SU-DHL-6 (cell line): ENCODE measurements around the gene SDK1.
"Not testable (repeated sequence)": the region's sequence is repeated elsewhere in the genome, so short reads cannot be mapped to it uniquely, and the experiment has no call there.

Experiments
- H2AFZ ChIP-seq: fragments of 200-600 bp; sonication (generic); 2 replicates; pipeline ENCODE4 v1.6.1; 2014; ENCODE audit warnings: low read depth, mild to moderate bottlenecking, moderate library complexity, mixed read lengths, antibody characterized with exemption, low read length; ENCODE audit not compliant: severe bottlenecking
- H3F3A ChIP-seq: fragments of 200-600 bp; shearing (Covaris generic); 2 replicates; pipeline ENCODE4 v1.6.0; 2016; ENCODE audit warnings: antibody characterized with exemption, mild to moderate bottlenecking; ENCODE audit not compliant: insufficient read depth
- H3K27ac ChIP-seq: fragments of 200-600 bp; sonication (generic); 2 replicates; pipeline ENCODE4 v1.5.1; 2016; ENCODE audit warnings: low read depth, mild to moderate bottlenecking, low read length, moderate library complexity, mixed read lengths
- H3K27me3 ChIP-seq: fragments of 200-600 bp; sonication (generic), shearing (Covaris generic); 2 replicates; pipeline ENCODE4 v1.6.0; 2014; ENCODE audit warnings: mild to moderate bottlenecking, low read length
- H3K36me3 ChIP-seq: fragments of 200-600 bp; sonication (generic); 2 replicates; pipeline ENCODE4 v1.6.1; 2014; ENCODE audit warnings: mild to moderate bottlenecking, low read length, mixed read lengths
- H3K4me2 ChIP-seq: fragments of 300-600, 200-600 bp; shearing (Covaris generic), sonication (generic); 2 replicates; pipeline ENCODE4 v1.6.0; 2014; ENCODE audit warnings: low read length, low read depth, mild to moderate bottlenecking; ENCODE audit not compliant: poor library complexity, severe bottlenecking
- H3K4me3 ChIP-seq: fragments of 200-600 bp; sonication (generic); 2 replicates; pipeline ENCODE4 v1.5.1; 2014; ENCODE audit warnings: antibody characterized with exemption, low read length, mild to moderate bottlenecking, mixed read lengths; ENCODE audit not compliant: insufficient read depth, poor library complexity, severe bottlenecking
- H3K79me2 ChIP-seq: fragments of 200-600 bp; sonication (generic); 2 replicates; pipeline ENCODE4 v1.6.1; 2014; ENCODE audit warnings: mild to moderate bottlenecking, low read length, moderate library complexity; ENCODE audit not compliant: insufficient read depth
- H3K9ac ChIP-seq: fragments of 200-600 bp; sonication (generic); 2 replicates; pipeline ENCODE4 v1.7.0; 2014; ENCODE audit warnings: mild to moderate bottlenecking, low read length
- H3K9me2 ChIP-seq: fragments of 200-600 bp; sonication (generic); replicated peaks from 2 replicates; pipeline ENCODE4 v1.6.1; 2014; ENCODE audit warnings: low read length; ENCODE audit not compliant: insufficient read depth
- H3K9me3 ChIP-seq: fragments of 200-600 bp; sonication (generic); 2 replicates; pipeline ENCODE4 v1.6.1; 2014; ENCODE audit warnings: low read length, mixed read lengths; ENCODE audit not compliant: insufficient read depth
- H4K20me1 ChIP-seq: fragments of 200-600 bp; sonication (generic); 2 replicates; pipeline ENCODE4 v1.6.1; 2014; ENCODE audit warnings: low read depth, mild to moderate bottlenecking, antibody characterized with exemption, low read length, moderate library complexity, mixed read lengths
- CTCF ChIP-seq: fragments of 200-600 bp; sonication (generic); IDR thresholded peaks from one replicate; pipeline ENCODE4 v1.5.1; 2017; ENCODE audit warnings: antibody characterized with exemption, mild to moderate bottlenecking, low read length, moderate library complexity; ENCODE audit not compliant: insufficient read depth, poor library complexity, severe bottlenecking
- EZH2phosphoT487 ChIP-seq: fragments of 200-600 bp; sonication (generic), shearing (Covaris generic); conservative IDR thresholded peaks from 2 replicates; pipeline ENCODE4 v1.6.1; 2018; ENCODE audit warnings: mild to moderate bottlenecking, antibody characterized with exemption, low read length, moderate library complexity, mixed read lengths

SDK1 gene

GRCh38 chr7:4256286-4256685 is 955.2 kb downstream of the SDK1 start:
- H3K4me2 ChIP-seq: no peak overlapping the region
- H3K36me3 ChIP-seq: no peaks in the 10 kb centered on the region
- H3F3A ChIP-seq: no peaks in the 10 kb centered on the region
- H2AFZ ChIP-seq: no peak overlapping the region
- no peak overlapping the region for H3K4me3 ChIP-seq
- no peaks in the 10 kb centered on the region for H3K9me2 ChIP-seq
- H3K9me3 ChIP-seq: no peaks in the 10 kb centered on the region
- H4K20me1 ChIP-seq: no peaks in the 10 kb centered on the region
- no peak for TF ChIP-seq EZH2phosphoT487
- no peak for TF ChIP-seq CTCF
- H3K79me2 ChIP-seq: no peaks in the 10 kb centered on the region
- no peak overlapping the region for H3K27ac ChIP-seq
- no peak overlapping the region for H3K9ac ChIP-seq
- no peaks in the 10 kb centered on the region for H3K27me3 ChIP-seq

GRCh38 chr7:4257146-4258111 is 956.4 kb downstream of the SDK1 start:
- H3K4me2 ChIP-seq: no peak overlapping the region
- H3K27me3 ChIP-seq: no peaks in the 10 kb centered on the region
- no peak overlapping the region for H3K4me3 ChIP-seq
- no peaks in the 10 kb centered on the region for H3K36me3 ChIP-seq
- TF ChIP-seq CTCF (no peak), EZH2phosphoT487 (no peak)
- H3K9me3 ChIP-seq: no peaks in the 10 kb centered on the region
- no peak overlapping the region for H2AFZ ChIP-seq
- H3K9ac ChIP-seq: no peak overlapping the region
- no peaks in the 10 kb centered on the region for H3K79me2 ChIP-seq
- no peaks in the 10 kb centered on the region for H4K20me1 ChIP-seq
- H3K9me2 ChIP-seq: no peaks in the 10 kb centered on the region
- H3F3A ChIP-seq: no peaks in the 10 kb centered on the region
- H3K27ac ChIP-seq: no peak overlapping the region

DNA sequence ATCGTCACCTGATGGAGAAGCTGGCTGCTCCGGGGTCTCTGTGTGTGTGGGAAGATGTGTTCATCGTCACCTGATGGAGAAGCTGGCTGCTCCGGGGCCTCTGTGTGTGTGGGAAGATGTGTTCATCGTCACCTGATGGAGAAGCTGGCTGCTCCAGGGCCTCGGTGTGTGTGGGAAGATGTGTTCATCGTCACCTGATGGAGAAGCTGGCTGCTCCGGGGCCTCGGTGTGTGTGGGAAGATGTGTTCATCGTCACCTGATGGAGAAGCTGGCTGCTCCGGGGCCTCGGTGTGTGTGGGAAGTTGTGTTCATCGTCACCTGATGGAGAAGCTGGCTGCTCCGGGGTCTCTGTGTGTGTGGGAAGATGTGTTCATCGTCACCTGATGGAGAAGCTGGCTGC is 959.1 kb downstream of the SDK1 start:
- not testable (repeated sequence) for H3K9ac ChIP-seq, H3K27me3 ChIP-seq, H2AFZ ChIP-seq, H3K4me2 ChIP-seq, H4K20me1 ChIP-seq, H3K9me3 ChIP-seq, H3K4me3 ChIP-seq, H3K36me3 ChIP-seq, H3F3A ChIP-seq, H3K9me2 ChIP-seq, H3K79me2 ChIP-seq, H3K27ac ChIP-seq
